Common myeloid progenitor, CD34-positive (primary cell): Measurements from ENCODE around the gene DDC.

Source experiments
- CTCF ChIA-PET: fragments of 350-600 bp; sonication (Branson Sonifier 250); formaldehyde crosslinking; loops from one replicate; lab custom pipeline; 2021; ENCODE audit warnings: antibody characterized with exemption; lab: Charles Lee
- POLR2A ChIA-PET: fragments of 350-600 bp; sonication (Branson Sonifier 250); formaldehyde crosslinking; loops from one replicate; lab custom pipeline; 2021; ENCODE audit warnings: antibody characterized with exemption; lab: Charles Lee
- DNase-seq, 3 donors: peaks; one replicate each; pipeline versions ENCODE4 v3.0.0 to v3.0.0-alpha.2; 2013
- H3K27ac ChIP-seq, 2 experiments: 1 replicate in 1 of 2; 2 replicates in 1 of 2; pipeline ENCODE4 v1.7.0; 2013; ENCODE audit warnings: inconsistent platforms in 2 of 2, low read length in 2 of 2, mild to moderate bottlenecking in 2 of 2, low read depth in 1 of 2, moderate library complexity in 1 of 2; ENCODE audit not compliant: severe bottlenecking in 2 of 2, insufficient read depth in 1 of 2, poor library complexity in 1 of 2
- H3K27me3 ChIP-seq, 5 experiments: replicated peaks in 2 of 5; 1 replicate in 3 of 5; 2 replicates in 2 of 5; pipeline versions ENCODE4 v1.6.1 to v1.7.0; 2013; ENCODE audit warnings: low read length in 4 of 5, mild to moderate bottlenecking in 2 of 5, moderate library complexity in 2 of 5, inconsistent platforms in 1 of 5; ENCODE audit not compliant: insufficient read depth in 5 of 5, control insufficient read depth in 4 of 5
- H3K36me3 ChIP-seq, 4 experiments: 1 replicate in 2 of 4; 2 replicates in 2 of 4; pipeline versions ENCODE4 v1.6.1 to v1.7.0; 2013; ENCODE audit warnings: low read length in 3 of 4, control low read depth in 1 of 4, mild to moderate bottlenecking in 1 of 4; ENCODE audit not compliant: control insufficient read depth in 4 of 4, insufficient read depth in 4 of 4
- H3K4me1 ChIP-seq, 4 experiments: 1 replicate in 3 of 4; 2 replicates in 1 of 4; pipeline versions ENCODE4 v1.6.1 to v1.7.1; 2013; ENCODE audit warnings: low read length in 3 of 4, mild to moderate bottlenecking in 3 of 4, control low read depth in 1 of 4, inconsistent platforms in 1 of 4, moderate library complexity in 1 of 4; ENCODE audit not compliant: control insufficient read depth in 4 of 4, insufficient read depth in 4 of 4; ENCODE audit errors: control extremely low read depth in 1 of 4
- H3K4me3 ChIP-seq, 7 experiments: 1 replicate in 4 of 7; 2 replicates in 3 of 7; pipeline versions ENCODE4 v1.5.1 to v1.7.0; 2013; ENCODE audit warnings: mild to moderate bottlenecking in 7 of 7, low read length in 6 of 7, moderate library complexity in 6 of 7, inconsistent platforms in 2 of 7, low read depth in 2 of 7, control low read depth in 1 of 7; ENCODE audit not compliant: insufficient read depth in 4 of 7, control insufficient read depth in 1 of 7; ENCODE audit errors: extremely low read depth in 1 of 7
- H3K9me3 ChIP-seq, 5 experiments: 1 replicate in 4 of 5; 2 replicates in 1 of 5; pipeline versions ENCODE4 v1.6.1 to v1.7.1; 2013; ENCODE audit warnings: low read length in 4 of 5, mild to moderate bottlenecking in 2 of 5, inconsistent platforms in 1 of 5, low read depth in 1 of 5, moderate library complexity in 1 of 5; ENCODE audit not compliant: control insufficient read depth in 4 of 5, insufficient read depth in 2 of 5; ENCODE audit errors: control extremely low read depth in 1 of 5
- WGBS: methylation state at CpG from one replicate; pipeline ENCODE4 v1.1.5; 2013; ENCODE audit not compliant: insufficient coverage; 5-methylcytosine and 5-hydroxymethylcytosine counted together

Gene DDC

GRCh38 chr7:50605059-50605458 lies 39.9 kb upstream of the DDC start:
- Histone ChIP-seq H3K27me3 (no peaks in the 10 kb centered on the region), H3K36me3 (peaks cover 15 to 64% (median 48%) of the 10 kb centered on the region in 4 experiments), H3K27ac (no peak overlapping the region), H3K4me1 (peaks cover 0 to 5% (median 2%) of the 10 kb centered on the region in 4 experiments), H3K4me3 (no peak overlapping the region), H3K9me3 (peaks cover 0 to 1% (median 0%) of the 10 kb centered on the region in 5 experiments)
- CTCF ChIA-PET: no interaction called here
- POLR2A ChIA-PET: no interaction called here
- 99% methylated on average over 12 of the region's 13 CpGs for WGBS
- no peak for DNase-seq

GRCh38 chr7:50603287-50603686 lies 38.1 kb upstream of the DDC start:
- Histone ChIP-seq H3K27ac (no peak overlapping the region), H3K4me1 (no peaks in the 10 kb centered on the region), H3K9me3 (peaks cover 0 to 1% (median 0%) of the 10 kb centered on the region in 5 experiments), H3K27me3 (no peaks in the 10 kb centered on the region), H3K36me3 (peaks cover 14 to 78% (median 56%) of the 10 kb centered on the region in 4 experiments), H3K4me3 (no peak overlapping the region)
- POLR2A ChIA-PET: no interaction called here
- WGBS: 100% methylated on average over 3 of the region's 7 CpGs
- DNase-seq: no peak
- CTCF ChIA-PET: no interaction called here

GRCh38 chr7:50599385-50599784 lies 34.2 kb upstream of the DDC start:
- POLR2A ChIA-PET: no interaction called here
- Histone ChIP-seq H3K4me3 (no peak overlapping the region), H3K27ac (no peak overlapping the region), H3K27me3 (no peaks in the 10 kb centered on the region), H3K36me3 (peaks cover 15 to 66% (median 42%) of the 10 kb centered on the region in 4 experiments), H3K9me3 (no peaks in the 10 kb centered on the region), H3K4me1 (no peaks in the 10 kb centered on the region)
- no peak for DNase-seq
- CTCF ChIA-PET: no interaction called here
- 92% methylated on average over 12 of the region's 12 CpGs for WGBS

GRCh38 chr7:50598460-50599343 lies 33.5 kb upstream of the DDC start:
- no peak for DNase-seq
- WGBS: 90% methylated on average over 15 of the region's 18 CpGs
- CTCF ChIA-PET: interaction anchor here (1.1 to 4.3 kb wide), 2 partner anchors 33 to 131 kb away, joined by 4 to 21 read pairs; no protein-coding TSS in a partner anchor
- POLR2A ChIA-PET: no interaction called here
- H3K27ac ChIP-seq: no peak overlapping the region
- peaks cover 15 to 66% (median 41%) of the 10 kb centered on the region in 4 experiments for H3K36me3 ChIP-seq
- no peaks in the 10 kb centered on the region for H3K27me3 ChIP-seq
- no peaks in the 10 kb centered on the region for H3K4me1 ChIP-seq
- H3K9me3 ChIP-seq: no peaks in the 10 kb centered on the region
- H3K4me3 ChIP-seq: no peak overlapping the region

- H3K4me3 ChIP-seq: no peak overlapping the region
- no peaks in the 10 kb centered on the region for H3K27me3 ChIP-seq
- no peak for DNase-seq
- no peaks in the 10 kb centered on the region for H3K4me1 ChIP-seq
- H3K9me3 ChIP-seq: no peaks in the 10 kb centered on the region
- WGBS: no CpG with 5 or more reads among the region's 4 CpGs
- ChIA-PET POLR2A (no interaction called here), CTCF (interaction anchor here (1.8 to 4.3 kb wide), 3 partner anchors 10 to 129 kb away, joined by 5 to 21 read pairs (median 7); no protein-coding TSS in a partner anchor)
- H3K27ac ChIP-seq: no peak overlapping the region
- peaks cover 14 to 61% (median 42%) of the 10 kb centered on the region in 4 experiments for H3K36me3 ChIP-seq
These were observed 31.3 kb upstream of the DDC start for GRCh38 chr7:50596484-50596883.

GRCh38 chr7:50595491-50596102 lies 30.4 kb upstream of the DDC start:
- no peaks in the 10 kb centered on the region for H3K27me3 ChIP-seq
- H3K27ac ChIP-seq: no peak overlapping the region
- DNase-seq: peak; percentile 45 to 72 (median 53)
- 67% methylated on average over 1 of the region's 5 CpGs for WGBS
- CTCF ChIA-PET: interaction anchor here (2.4 to 4.3 kb wide), 2 partner anchors 11 to 128 kb away, joined by 7 to 21 read pairs; no protein-coding TSS in a partner anchor
- peaks cover 12 to 55% (median 41%) of the 10 kb centered on the region in 4 experiments for H3K36me3 ChIP-seq
- H3K4me1 ChIP-seq: no peaks in the 10 kb centered on the region
- POLR2A ChIA-PET: no interaction called here
- no peaks in the 10 kb centered on the region for H3K9me3 ChIP-seq
- no peak overlapping the region for H3K4me3 ChIP-seq
